Stimulated activated CD4-positive, alpha-beta T cell treated with anti-CD3 and anti-CD28 coated beads, Interleukin-2, amount 100 ng/mL, for 48 hours (primary cell): ENCODE results near the gene CLIC4.
"Not testable (repeated sequence)": the region's sequence is repeated elsewhere in the genome, so short reads cannot be mapped to it uniquely, and the experiment has no call there.

Experiments used
- DNase-seq, 2 donors: peaks; one replicate each; pipeline ENCODE4 v3.0.0-alpha.2; 2020

Gene CLIC4

GRCh38 chr1:24720152-24720551, 25.1 kb upstream of the CLIC4 start:
- no peak for DNase-seq

- no peak for DNase-seq
These were observed 23.7 kb upstream of the CLIC4 start for GRCh38 chr1:24721533-24721932.

GRCh38 chr1:24722073-24723035, 22.9 kb upstream of the CLIC4 start:
- DNase-seq: not testable (repeated sequence)

- DNase-seq: no peak
These were observed 20.7 kb upstream of the CLIC4 start for GRCh38 chr1:24724345-24725208.

GRCh38 chr1:24725209-24725651, 20.0 kb upstream of the CLIC4 start:
- no peak for DNase-seq

- DNase-seq: no peak
These were observed 18.5 kb upstream of the CLIC4 start for GRCh38 chr1:24726741-24727140.

GRCh38 chr1:24727501-24728216, 17.6 kb upstream of the CLIC4 start:
- DNase-seq: no peak

- DNase-seq: no peak
These were observed 16.3 kb upstream of the CLIC4 start for GRCh38 chr1:24728982-24729381.

GRCh38 chr1:24732186-24732885, 12.9 kb upstream of the CLIC4 start:
- DNase-seq: no peak

GRCh38 chr1:24733342-24733741, 11.9 kb upstream of the CLIC4 start:
- not testable (repeated sequence) for DNase-seq

- DNase-seq: no peak
These were observed 10.1 kb upstream of the CLIC4 start for GRCh38 chr1:24735156-24735508.

GRCh38 chr1:24735509-24736375, 9.5 kb upstream of the CLIC4 start:
- no peak for DNase-seq

GRCh38 chr1:24737368-24738117, 7.7 kb upstream of the CLIC4 start:
- no peak for DNase-seq

GRCh38 chr1:24739241-24739640, 6.0 kb upstream of the CLIC4 start:
- DNase-seq: no peak

GRCh38 chr1:24742090-24742938, 2.9 kb upstream of the CLIC4 start:
- no peak for DNase-seq

GRCh38 chr1:24743404-24744211, 1.6 kb upstream of the CLIC4 start:
- DNase-seq: no peak

GRCh38 chr1:24745711-24746413, 615 bp downstream of the CLIC4 start:
- DNase-seq: peak in 1 of 2 donors; percentile 21
